Activated B cell treated with CpG ODN at 0.5 μM for 24 hours (primary cell): ENCODE data around the gene NOTCH4. TPM values are rescaled to one million over a fixed set of nuclear protein-coding genes. Genes with fewer than 3 reads are reported as not detected.

Experiments
- ATAC-seq: fragments of 200-7000 bp; cut with Tn5 transposase; one replicate; pipeline ENCODE4 v1.10.0; 2021; ENCODE audit warnings: low read depth, mild to moderate bottlenecking, moderate library complexity
- CTCF ChIA-PET: fragments of 350-600 bp; sonication (Branson Sonifier 250); formaldehyde crosslinking; loops from one replicate; lab custom pipeline; 2021; ENCODE audit warnings: antibody characterized with exemption; lab: Charles Lee
- POLR2A ChIA-PET: fragments of 350-600 bp; sonication (Branson Sonifier 250); formaldehyde crosslinking; loops from one replicate; lab custom pipeline; 2021; ENCODE audit warnings: antibody characterized with exemption; lab: Charles Lee
- DNase-seq: peaks from one replicate; pipeline ENCODE4 v3.0.0; 2022
- H3K27ac Mint-ChIP-seq: one replicate; pipeline ENCODE4 v1.8.0; 2020; ENCODE audit warnings: mixed read lengths
- H3K27me3 Mint-ChIP-seq: one replicate; pipeline ENCODE4 v1.8.0; 2021; ENCODE audit warnings: mixed read lengths
- H3K36me3 Mint-ChIP-seq: one replicate; pipeline ENCODE4 v1.8.0; 2021; ENCODE audit warnings: low read depth, mixed read lengths
- H3K4me1 Mint-ChIP-seq: one replicate; pipeline ENCODE4 v1.8.0; 2021; ENCODE audit warnings: mixed read lengths
- H3K4me3 Mint-ChIP-seq: one replicate; pipeline ENCODE4 v1.8.0; 2020; ENCODE audit warnings: mild to moderate bottlenecking, mixed read lengths
- H3K9me3 Mint-ChIP-seq: one replicate; pipeline ENCODE4 v1.8.0; 2020; ENCODE audit warnings: mixed read lengths
- intact Hi-C: fragments of 100-400 bp; cut with micrococcal nuclease; formaldehyde crosslinking; loops from one replicate; pipeline ENCODE4 v1.15.1; 2024
- total RNA-seq: library from RNA; stranded (reverse); gene quantifications from 2 replicates; pipeline ENCODE4 v1.2.3, GENCODE V29; 2022
- TF ChIP-seq, protein P1 (sequence below): fragments of 200-600 bp; IDR thresholded peaks from one replicate; pipeline ENCODE4 v1.8.0; 2022; ENCODE audit warnings: antibody characterized with exemption, mild to moderate bottlenecking

NOTCH4 gene
- total RNA-seq, 1 donor from 2014 or later: 3.3 TPM

DNA sequence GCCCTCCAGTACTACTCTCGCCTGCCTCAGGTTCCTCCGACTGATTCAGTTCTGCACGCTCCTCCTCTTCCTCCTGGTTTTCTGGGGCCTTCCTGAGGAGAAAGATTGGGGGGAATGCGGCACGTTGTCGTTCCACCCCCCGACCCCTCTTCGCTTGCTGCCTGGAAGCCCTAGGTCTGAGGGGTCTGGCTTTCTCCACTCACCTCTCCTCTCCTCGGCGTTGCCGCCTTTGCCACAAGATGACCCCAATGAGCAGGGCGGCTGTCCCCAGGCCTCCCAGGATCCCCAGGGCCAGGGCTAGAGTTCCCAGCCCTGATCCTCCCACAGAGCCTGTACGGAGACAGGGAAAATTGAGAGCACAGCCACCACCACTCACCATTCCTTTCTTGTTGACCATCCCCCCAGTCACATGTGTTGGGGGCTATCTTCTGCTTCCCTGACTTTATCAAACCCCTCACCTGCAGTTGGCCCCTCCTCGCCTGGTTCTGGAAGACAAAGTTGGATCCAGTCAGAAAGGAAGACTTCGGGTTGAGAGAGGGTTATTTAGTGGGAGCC lies 42.6 kb downstream of the NOTCH4 start:
- Mint-ChIP-seq H3K4me3 (no peak overlapping the region), H3K27ac (no peak overlapping the region), H3K9me3 (no peaks in the 10 kb centered on the region), H3K27me3 (no peaks in the 10 kb centered on the region), H3K4me1 (peaks cover 45% of the 10 kb centered on the region), H3K36me3 (peaks cover 65% of the 10 kb centered on the region)
- ATAC-seq (no peak), DNase-seq (no peak)
- intact Hi-C loops: no loop called here
- ChIA-PET CTCF (interaction anchor here (1.3 kb wide), 1 partner anchor 33 kb away, joined by 3 read pairs; no protein-coding TSS in a partner anchor), POLR2A (interaction anchor here (0.8 to 2.2 kb wide), 2 partner anchors 9 to 14 kb away, joined by 4 to 19 read pairs; partner anchors contain the start of gene PBX2)
- TF ChIP-seq, protein P1, sequence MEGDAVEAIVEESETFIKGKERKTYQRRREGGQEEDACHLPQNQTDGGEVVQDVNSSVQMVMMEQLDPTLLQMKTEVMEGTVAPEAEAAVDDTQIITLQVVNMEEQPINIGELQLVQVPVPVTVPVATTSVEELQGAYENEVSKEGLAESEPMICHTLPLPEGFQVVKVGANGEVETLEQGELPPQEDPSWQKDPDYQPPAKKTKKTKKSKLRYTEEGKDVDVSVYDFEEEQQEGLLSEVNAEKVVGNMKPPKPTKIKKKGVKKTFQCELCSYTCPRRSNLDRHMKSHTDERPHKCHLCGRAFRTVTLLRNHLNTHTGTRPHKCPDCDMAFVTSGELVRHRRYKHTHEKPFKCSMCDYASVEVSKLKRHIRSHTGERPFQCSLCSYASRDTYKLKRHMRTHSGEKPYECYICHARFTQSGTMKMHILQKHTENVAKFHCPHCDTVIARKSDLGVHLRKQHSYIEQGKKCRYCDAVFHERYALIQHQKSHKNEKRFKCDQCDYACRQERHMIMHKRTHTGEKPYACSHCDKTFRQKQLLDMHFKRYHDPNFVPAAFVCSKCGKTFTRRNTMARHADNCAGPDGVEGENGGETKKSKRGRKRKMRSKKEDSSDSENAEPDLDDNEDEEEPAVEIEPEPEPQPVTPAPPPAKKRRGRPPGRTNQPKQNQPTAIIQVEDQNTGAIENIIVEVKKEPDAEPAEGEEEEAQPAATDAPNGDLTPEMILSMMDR: no peak

DNA sequence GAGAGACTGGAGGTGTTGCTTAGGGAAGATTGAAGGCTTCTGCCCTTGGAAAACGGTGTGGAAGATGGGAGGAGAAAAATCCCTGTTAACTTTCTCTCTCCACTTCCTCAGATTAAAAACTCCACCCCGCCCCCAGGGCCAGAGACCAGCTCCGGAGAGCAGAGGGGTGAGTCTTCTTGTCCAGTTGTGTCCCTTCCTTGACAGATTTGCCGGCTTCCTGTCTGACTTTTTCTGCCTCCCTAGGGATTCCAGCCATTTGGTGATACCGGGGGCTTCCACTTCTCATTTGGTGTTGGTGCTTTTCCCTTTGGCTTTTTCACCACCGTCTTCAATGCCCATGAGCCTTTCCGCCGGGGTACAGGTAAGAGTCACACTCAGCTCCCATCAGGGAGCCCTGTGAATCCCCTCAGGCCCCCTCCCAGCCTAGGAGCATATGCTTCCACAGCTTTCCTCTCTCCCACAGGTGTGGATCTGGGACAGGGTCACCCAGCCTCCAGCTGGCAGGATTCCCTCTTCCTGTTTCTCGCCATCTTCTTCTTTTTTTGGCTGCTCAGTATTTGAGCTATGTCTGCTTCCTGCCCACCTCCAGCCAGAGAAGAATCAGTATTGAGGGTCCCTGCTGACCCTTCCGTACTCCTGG lies 44.0 kb downstream of the NOTCH4 start:
- Mint-ChIP-seq H3K4me1 (peaks cover 48% of the 10 kb centered on the region), H3K9me3 (no peaks in the 10 kb centered on the region), H3K27ac (peak overlapping the region; percentile 57), H3K4me3 (peak overlapping the region; percentile 96), H3K27me3 (no peaks in the 10 kb centered on the region), H3K36me3 (peaks cover 59% of the 10 kb centered on the region)
- TF ChIP-seq, protein P1: no peak
- ATAC-seq (no peak), DNase-seq (no peak)
- ChIA-PET CTCF (interaction anchor here (1.3 to 1.8 kb wide), 2 partner anchors 16 to 31 kb away, joined by 3 to 6 read pairs; no protein-coding TSS in a partner anchor), POLR2A (interaction anchor here (3.9 to 5.0 kb wide), 3 partner anchors 11 to 52 kb away, joined by 23 to 102 read pairs (median 69); partner anchors contain the start of genes ATF6B, GPSM3 and PBX2)
- intact Hi-C loops: loop anchor here (5.0 to 10.0 kb wide), 4 partner anchors 278 to 1563 kb away; partner anchors contain the start of genes C6orf47, CSNK2B, GPANK1 and HSD17B8

DNA sequence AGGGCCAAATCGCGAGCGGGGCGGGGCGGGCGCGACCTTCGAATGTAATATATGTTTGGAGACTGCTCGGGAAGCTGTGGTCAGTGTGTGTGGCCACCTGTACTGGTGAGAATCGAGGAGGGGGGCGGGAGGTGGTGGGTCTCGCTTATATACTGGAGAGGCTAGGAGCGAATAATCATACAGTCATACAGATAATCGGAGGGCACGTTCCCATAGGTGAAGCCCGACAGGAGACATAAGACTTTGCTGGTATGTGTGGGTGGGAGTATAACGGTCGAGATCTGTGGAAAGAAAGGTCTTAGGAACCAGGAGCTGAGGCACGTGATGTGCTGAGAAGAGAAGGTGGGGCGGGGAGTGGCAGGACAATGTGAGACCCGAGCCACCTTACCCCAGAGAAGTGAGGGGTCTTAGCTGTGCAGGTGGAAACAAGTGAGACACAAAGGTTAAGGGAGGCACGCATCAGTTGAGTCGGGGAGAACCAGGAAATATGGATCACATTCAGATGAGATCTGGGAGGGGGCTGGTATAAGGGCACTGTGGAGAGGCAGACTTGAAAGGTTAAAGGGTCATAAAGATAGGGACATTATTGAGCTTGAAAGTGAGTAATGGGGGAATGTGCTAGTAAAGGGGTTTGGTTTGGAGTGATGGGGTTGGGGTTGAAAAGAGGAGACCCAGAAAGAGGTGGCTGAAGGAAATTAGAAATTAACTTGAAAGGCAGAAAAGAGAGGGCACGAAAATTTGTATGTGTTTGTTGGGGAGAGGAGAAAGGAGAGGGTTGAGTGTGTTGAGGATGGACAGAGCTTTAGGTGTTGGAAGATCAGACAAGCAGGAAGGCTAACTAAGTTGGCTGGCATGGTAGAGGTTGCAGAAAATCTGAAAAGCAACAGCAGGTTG lies 45.1 kb downstream of the NOTCH4 start:
- DNase-seq: no peak
- POLR2A ChIA-PET: interaction anchor here (0.5 to 5.0 kb wide), 5 partner anchors 9 to 825 kb away, joined by 3 to 102 read pairs (median 23); partner anchors contain the start of genes ATF6B, GPSM3 and PBX2
- Mint-ChIP-seq H3K4me3 (peak overlapping the region; percentile 96), H3K36me3 (peaks cover 55% of the 10 kb centered on the region), H3K27me3 (no peaks in the 10 kb centered on the region), H3K27ac (peak overlapping the region; percentile 99), H3K9me3 (no peaks in the 10 kb centered on the region), H3K4me1 (peaks cover 54% of the 10 kb centered on the region)
- TF ChIP-seq, protein P1: no peak
- no peak for ATAC-seq
- CTCF ChIA-PET: interaction anchor here (0.8 to 1.8 kb wide), 2 partner anchors 16 to 17 kb away, joined by 3 to 6 read pairs; no protein-coding TSS in a partner anchor
- intact Hi-C loops: loop anchor here (1.0 to 10.0 kb wide), 6 partner anchors 12 to 1561 kb away; partner anchors contain the start of genes C6orf47, CSNK2B, GPANK1 and HSD17B8

DNA sequence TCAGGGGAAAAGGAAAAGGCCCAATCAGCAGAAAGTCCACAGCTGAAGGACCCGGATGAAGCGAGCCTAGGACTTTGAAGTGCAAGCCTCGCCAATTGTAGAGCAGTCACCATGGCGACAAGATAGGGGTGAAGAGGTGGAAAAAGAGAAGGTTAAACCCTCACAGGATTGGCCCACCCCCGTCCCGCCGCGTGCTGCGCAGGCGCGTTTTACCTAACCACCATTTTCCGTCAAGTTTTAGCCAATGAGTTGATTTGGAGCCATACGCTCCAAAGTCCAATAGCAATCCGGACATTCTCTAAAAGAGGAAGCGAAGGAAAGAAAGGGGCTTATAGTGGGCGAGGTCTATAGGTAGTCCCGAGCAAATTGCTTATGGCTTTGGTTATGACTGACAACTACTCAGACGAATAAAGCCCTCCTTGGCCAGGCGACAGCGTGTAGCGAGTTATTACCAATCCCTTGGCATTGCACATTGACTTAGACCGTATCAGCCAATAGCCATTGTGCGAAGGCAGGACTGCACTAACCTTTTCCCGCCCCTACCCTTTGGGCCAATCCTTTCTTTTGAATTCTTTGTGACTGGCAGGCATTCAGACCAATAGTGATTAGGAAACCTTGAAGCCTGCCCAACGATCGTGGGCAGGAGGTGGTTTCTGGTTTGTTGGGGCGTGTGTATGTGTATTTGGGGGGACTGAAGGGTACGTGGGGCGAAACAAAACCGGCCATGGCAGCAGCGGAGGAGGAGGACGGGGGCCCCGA lies 45.9 kb downstream of the NOTCH4 start, which contains the start of gene RNF5:
TSS of gene RNF5 (plus strand) at position 618 of the 759 bp plus-strand sequence. CDS start at position 725, 107 bp downstream.
- POLR2A ChIA-PET: interaction anchor here (0.6 to 5.0 kb wide), 9 partner anchors 13 to 1232 kb away, joined by 3 to 102 read pairs (median 8); partner anchors contain the start of genes ATF6B, FKBPL, GPSM3 and PBX2

More for the DNA sequence above, 45.9 kb downstream of the NOTCH4 start, which contains the start of gene RNF5:
- Mint-ChIP-seq H3K36me3 (peaks cover 48% of the 10 kb centered on the region), H3K27me3 (no peaks in the 10 kb centered on the region), H3K9me3 (no peaks in the 10 kb centered on the region), H3K4me1 (peaks cover 54% of the 10 kb centered on the region), H3K4me3 (peak within 1 kb of the TSS; percentile 96), H3K27ac (peak within 1 kb of the TSS; percentile 99)
- intact Hi-C loops: loop anchor here (1.0 to 10.0 kb wide), 8 partner anchors 12 to 1561 kb away; partner anchors contain the start of genes C6orf47, CSNK2B, FKBPL and GPANK1
- CTCF ChIA-PET: interaction anchor here (1.4 kb wide), 1 partner anchor 59 kb away, joined by 4 read pairs; no protein-coding TSS in a partner anchor
- TF ChIP-seq, protein P1: no peak
- peak; percentile 63 for DNase-seq
- peak; percentile 82 for ATAC-seq
